Activated T-cell treated with anti-CD3 and anti-CD28 coated beads for 24 hours (primary cell): ENCODE data around the gene CPA4.
"Not testable (repeated sequence)": the region's sequence is repeated elsewhere in the genome, so short reads cannot be mapped to it uniquely, and the experiment has no call there.

ENCODE experiments used
- DNase-seq: peaks from one replicate; pipeline ENCODE4 v3.0.0-alpha.2; 2020; ENCODE audit warnings: low read depth

The CPA4 gene, protein sequence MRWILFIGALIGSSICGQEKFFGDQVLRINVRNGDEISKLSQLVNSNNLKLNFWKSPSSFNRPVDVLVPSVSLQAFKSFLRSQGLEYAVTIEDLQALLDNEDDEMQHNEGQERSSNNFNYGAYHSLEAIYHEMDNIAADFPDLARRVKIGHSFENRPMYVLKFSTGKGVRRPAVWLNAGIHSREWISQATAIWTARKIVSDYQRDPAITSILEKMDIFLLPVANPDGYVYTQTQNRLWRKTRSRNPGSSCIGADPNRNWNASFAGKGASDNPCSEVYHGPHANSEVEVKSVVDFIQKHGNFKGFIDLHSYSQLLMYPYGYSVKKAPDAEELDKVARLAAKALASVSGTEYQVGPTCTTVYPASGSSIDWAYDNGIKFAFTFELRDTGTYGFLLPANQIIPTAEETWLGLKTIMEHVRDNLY

GRCh38 chr7:130292682-130293257 is at the start of gene CPA4:
Gene CPA4 (plus strand): TSS chr7:130293161. CDS start chr7:130293181, 20 bp downstream.
- DNase-seq, result no peak

DNA sequence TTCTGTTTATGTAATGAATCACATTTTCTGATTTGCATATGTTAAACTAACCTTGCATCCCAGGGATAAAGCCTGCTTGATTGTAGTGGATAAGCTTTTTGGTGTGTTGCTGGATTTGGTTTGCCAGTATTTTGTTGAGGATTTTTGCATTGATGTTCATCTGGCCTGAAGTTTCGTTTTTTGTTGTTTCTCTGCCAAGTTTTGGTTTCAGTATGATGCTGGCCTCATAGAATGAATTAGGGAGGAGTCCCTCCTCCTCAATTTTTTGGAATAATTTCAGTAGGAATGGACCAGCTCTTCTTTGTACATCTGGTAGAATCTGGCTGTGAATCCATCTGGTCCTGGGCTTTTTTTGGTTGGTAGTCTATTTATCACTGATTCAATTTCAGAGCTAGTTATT is 49.5 kb upstream of the CPA4 start:
- not testable (repeated sequence) for DNase-seq

GRCh38 chr7:130246491-130246890 is 46.5 kb upstream of the CPA4 start:
- not testable (repeated sequence) for DNase-seq

DNA sequence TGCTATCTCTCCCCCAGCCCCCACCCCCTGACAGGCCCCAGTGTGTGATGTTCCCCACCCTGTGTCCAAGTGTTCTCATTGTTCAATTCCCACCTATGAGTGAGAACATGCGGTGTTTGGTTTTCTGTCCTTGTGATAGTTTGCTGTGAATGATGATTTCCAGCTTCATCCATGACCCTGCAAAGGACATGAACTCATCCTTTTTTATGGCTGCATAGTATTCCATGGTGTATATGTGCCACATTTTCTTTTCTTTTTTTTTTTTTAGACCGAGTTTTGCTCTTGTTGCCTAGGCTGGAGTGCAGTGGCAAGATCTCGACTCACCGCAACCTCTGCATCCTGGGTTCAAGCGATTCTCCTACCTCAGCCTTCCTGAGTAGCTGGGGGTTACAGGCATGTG is 44.1 kb upstream of the CPA4 start:
- DNase-seq, result not testable (repeated sequence)

- not testable (repeated sequence) for DNase-seq
Observed at GRCh38 chr7:130249626-130250025, 43.3 kb upstream of the CPA4 start.

- DNase-seq, result no peak
Observed at GRCh38 chr7:130254555-130254954, 38.4 kb upstream of the CPA4 start.

GRCh38 chr7:130256704-130257103 is 36.3 kb upstream of the CPA4 start:
- no peak for DNase-seq

GRCh38 chr7:130258494-130259078 is 34.4 kb upstream of the CPA4 start:
- DNase-seq, result no peak

DNA sequence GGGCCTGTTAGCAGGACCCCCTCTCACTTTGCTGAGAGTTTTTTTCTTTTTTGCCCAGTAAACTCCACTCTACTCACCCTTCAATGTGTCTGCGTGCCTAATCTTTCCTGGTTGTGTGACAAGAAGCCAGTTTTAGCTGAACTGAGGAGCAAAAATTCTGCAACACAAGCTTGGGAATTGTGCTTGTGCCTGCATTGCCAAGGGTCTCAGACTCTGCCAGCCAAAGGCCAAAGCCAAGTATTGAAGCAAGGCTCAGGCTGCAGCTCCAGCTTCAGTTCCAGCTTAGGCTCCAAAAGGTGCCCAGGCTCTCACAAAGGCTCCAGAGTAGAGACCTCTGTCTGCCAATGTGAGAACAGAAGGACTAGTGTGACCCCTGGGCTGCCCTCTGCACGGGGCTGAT is 30.5 kb upstream of the CPA4 start:
- no peak for DNase-seq

DNA sequence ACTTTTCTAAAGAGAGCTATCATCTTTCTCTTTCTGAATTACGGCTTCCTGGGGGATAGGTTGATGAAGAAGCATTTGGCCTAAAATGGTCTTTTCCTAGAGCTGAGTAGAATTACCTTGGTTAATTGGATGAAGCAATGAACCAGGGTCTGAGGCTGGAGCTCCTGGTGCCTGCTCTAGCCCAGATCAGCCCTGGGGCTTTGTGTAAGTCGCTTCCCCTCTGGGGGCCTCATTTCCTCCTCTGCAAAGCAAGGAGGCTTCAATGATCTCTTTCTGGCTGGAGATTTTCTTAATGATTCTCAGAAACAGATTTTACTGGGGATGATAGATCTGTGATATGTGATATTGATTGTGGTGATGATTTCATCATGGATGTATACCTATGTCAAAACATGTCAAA is 29.8 kb upstream of the CPA4 start:
- no peak for DNase-seq

GRCh38 chr7:130266258-130266960 is 26.6 kb upstream of the CPA4 start, which contains the start of gene CPA2:
Gene CPA2 (plus strand): TSS chr7:130266863. CDS start chr7:130266882, 19 bp downstream.
- DNase-seq, result no peak

DNA sequence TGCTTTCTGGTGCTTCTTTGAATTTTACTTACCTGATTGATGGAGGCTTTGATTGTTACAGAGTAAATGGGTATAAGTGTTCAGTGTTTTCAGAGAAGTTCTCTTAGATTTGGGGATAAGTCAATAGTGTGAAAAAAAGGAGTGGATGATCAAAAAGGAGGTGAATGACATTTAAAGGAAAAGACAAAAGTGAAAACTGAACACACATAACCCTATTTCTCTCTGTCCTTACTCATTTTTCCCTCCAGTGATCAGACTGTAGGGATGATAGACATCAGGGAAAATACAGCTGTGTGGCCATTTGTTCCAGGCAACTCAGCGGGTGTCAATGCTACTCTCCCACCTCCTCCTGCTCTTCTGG is 26.0 kb upstream of the CPA4 start:
- DNase-seq, result no peak

GRCh38 chr7:130268463-130269317 is 24.3 kb upstream of the CPA4 start:
- no peak for DNase-seq

GRCh38 chr7:130269318-130269694 is 23.7 kb upstream of the CPA4 start:
- DNase-seq, result no peak

DNA sequence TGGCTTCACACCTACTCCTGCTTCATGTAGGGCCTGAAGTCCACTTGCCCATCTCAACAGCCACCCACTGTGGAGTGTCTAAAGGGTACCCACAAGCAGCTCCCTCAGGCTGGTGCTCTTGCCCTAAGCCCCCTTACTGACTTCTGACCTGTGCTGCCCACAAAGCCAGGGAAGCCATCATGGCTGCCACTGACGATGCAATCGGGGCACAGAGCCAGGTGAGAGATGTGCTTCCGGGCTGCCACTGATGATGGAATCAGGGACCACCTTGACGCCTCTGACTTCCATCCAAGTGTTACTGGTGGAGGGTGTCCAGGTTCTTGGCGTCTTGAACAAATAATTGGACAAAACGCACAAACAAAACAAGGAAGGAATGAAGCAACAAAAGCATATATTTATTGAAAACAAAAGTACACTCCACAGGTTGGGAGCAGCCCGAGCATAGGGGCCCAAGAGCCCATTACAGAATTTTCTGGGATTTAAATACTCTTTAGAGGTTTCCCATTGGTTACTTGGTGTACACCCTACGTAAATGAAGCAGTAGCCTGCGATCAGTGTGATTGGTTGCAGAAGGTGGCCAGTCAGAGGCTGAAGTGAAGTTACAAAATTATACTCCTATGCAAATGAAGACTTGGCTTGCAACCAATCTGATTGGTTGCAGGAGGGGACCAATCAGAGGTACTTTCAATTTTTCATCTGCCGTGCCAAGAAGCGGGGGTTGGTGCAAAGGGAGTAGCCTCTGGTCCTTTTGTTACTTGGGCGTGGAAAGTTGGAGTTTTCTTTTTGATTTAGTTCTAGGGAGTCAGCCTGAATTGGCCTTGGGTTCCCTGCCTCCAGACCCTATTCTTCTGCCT is 21.8 kb upstream of the CPA4 start:
- DNase-seq, result no peak

GRCh38 chr7:130272381-130273080 is 20.4 kb upstream of the CPA4 start:
- DNase-seq, result no peak

DNA sequence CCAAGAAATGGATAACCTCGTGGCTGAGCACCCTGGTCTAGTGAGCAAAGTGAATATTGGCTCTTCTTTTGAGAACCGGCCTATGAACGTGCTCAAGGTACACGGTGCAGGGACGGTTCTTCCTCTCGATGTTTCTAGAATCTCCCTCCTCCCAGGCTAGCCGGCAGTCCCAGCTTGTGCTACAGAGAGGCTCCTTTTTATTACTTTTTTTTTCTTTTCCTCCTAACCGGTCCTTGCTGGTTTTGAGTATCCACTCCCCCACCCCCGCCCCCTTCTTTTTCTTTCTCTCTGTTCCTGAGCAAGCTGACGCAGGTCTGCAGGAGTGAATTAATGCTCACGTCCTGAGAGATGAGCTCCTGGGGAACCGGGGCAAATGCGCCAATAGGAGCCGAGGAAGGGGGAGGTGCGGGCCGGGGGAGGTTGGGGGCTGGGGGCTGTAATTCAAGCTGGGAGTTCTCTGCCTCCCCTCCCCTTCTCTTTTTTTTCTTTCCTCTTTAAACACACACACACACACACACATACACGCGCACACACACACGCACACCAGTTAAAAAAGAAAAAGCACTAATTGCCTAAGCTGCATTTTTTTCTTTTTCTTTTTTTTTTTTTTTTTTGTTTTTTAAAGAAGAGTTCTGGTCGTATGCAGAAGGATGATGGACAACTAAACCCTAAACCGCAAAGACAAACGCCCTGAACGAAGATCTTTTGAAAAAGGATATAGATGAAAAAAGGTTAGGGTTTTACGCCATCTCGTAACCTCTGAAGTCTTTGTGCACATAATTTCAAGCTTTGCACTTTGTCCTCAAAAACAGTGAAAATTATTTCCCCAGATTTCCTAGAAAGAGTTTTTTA is 19.7 kb upstream of the CPA4 start:
- DNase-seq, result no peak

DNA sequence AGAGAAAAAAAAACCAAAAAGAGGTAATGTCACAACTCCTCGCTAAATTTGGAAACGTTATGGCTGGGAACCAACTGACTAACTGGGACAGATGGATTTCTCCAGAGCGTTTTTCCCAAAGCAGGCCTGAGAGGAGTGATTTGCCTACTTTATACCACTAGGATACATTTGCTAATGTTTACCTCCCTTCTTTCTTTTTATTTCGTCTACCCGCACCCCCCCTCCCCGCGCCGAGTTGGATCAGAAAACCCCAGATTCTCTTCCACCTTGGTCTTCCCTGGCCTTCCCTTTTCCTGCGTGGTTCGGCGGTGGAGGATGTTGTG is 19.1 kb upstream of the CPA4 start:
- DNase-seq, result no peak

DNA sequence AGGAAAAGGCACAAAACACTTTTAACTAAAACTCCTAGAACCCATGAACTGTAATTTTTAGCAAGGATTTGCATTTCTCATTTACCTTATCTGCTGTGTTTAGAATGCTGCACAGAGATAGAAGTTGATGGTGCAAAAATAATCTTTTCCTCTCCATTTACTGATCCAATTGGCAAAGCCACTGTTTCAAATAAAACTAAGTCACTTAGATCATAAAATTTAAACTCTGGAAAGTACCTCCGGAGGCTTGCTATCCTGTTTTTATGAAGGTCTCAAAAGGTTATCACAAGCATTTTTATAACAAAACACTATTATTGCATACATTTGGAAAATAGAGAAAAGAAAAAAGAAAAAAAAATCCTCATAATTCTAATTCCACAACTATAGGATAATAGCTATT is 18.7 kb upstream of the CPA4 start:
- DNase-seq, result no peak
